HL-60 (cell line): Measurements from ENCODE around the gene PCDHA13.

Source experiments
- CTCF ChIP-seq: IDR thresholded peaks from one replicate; pipeline ENCODE4 v1.5.1; 2011; ENCODE audit warnings: low read length, control low read depth, inconsistent platforms; ENCODE audit not compliant: insufficient read depth
- GABPA ChIP-seq: IDR thresholded peaks from 2 replicates; pipeline ENCODE4 v1.6.1; 2012; ENCODE audit warnings: low read depth
- POLR2AphosphoS5 ChIP-seq: IDR thresholded peaks from 2 replicates; pipeline ENCODE4 v1.6.1; 2012; ENCODE audit warnings: low read depth
- SPI1 ChIP-seq: IDR thresholded peaks from 2 replicates; pipeline ENCODE4 v1.6.1; 2012; ENCODE audit warnings: low read depth, mild to moderate bottlenecking, borderline replicate concordance

DNA sequence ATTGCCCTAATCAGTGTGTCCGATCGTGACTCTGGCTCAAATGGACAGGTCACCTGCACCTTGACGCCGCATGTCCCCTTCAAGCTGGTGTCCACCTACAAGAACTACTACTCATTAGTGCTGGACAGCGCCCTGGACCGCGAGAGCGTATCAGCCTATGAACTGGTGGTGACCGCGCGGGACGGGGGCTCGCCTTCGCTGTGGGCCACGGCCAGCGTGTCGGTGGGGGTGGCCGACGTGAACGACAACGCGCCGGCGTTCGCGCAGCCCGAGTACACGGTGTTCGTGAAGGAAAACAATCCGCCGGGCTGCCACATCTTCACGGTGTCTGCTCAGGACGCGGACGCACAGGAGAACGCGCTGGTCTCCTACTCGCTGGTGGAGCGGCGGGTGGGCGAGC lies 1.4 kb downstream of the PCDHA13 start:
- TF ChIP-seq CTCF (no peak), POLR2AphosphoS5 (no peak), GABPA (no peak), SPI1 (no peak)
